NCI-H2029 treated with DMSO at 0.1 percent for 48 hours (cell line): ENCODE results near the gene TNK2.
"Not testable (repeated sequence)": the region's sequence is repeated elsewhere in the genome, so short reads cannot be mapped to it uniquely, and the experiment has no call there.

ENCODE experiments used
- DNase-seq: peaks from one replicate; lab custom pipeline; 2025; lab: John Stamatoyannopoulos, UW

TNK2 gene

DNA sequence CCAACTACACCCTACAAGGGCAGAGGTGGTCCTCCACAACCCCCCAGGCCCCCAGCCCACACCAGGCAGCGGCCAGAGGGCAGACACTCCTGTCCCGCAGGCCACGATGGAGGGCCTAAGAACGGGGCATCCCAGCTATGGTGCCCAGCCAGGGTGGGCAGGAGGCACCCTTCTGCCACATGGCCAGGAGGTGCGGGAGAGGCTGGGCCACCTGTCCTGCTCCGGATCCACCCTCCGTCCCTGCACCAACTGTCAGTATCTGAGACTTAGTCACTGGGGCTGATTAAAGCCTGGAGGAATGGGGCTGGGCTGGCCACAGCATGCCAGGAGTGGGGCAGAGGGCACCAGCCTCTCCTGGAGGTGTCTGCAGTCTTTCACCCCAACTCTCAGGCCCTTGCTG lies 37.9 kb downstream of the TNK2 start:
- no peak for DNase-seq

DNA sequence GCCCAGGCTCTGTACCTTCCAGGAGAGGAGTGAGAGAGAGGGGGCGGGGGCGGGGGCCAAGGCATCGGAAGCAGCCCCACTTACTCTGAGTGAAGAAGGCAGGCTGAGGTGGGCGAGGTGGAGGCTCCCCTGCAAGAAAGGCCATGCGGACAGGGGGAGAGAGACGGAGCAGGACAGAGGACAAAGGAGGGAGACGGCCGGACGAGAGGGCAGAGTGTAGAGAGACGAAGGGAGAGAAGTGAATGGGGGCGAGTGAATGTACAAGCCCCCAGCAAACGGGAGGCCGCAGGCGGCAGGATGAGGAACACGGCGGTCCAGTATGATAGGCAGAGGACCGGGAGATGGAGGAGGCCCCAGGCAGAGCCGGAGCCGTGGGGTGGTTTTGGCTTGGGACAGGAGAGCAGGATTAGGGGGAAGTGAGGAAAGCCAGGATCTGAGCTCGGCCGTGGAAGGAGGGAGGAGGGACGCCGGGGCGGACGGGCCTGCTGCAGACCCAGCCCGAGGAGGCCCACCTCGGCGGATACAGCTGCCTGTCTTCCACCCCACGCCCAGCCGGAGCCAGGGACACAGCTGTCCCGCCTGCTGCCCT lies 38.8 kb downstream of the TNK2 start:
- DNase-seq, result no peak

DNA sequence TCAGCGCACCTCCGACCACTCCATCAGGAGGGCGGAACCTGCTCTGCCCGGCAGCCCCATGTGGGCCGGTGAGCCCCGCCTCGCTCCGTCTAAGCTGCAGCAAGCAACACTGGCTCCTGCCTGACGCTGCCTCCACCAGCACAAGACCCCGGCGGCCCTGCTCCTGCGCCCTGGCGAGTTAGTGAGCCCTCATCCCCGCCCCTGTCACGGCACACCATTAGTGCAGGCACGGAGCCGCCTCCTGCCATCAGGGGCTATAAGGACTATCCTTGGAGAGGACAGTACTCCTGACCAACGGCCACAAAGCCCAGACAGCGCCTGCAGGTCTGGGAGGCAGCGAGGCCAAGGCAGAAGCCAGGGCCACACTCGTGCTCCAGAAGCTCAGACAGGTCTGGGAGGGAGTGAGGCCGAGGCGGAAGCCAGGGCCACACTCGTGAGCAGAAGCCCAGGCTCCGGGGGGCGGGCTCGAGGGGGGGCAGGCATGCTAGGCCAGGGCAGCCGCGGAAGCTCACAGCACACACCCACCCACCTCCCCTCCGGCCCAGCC lies 39.4 kb downstream of the TNK2 start:
- no peak for DNase-seq

DNA sequence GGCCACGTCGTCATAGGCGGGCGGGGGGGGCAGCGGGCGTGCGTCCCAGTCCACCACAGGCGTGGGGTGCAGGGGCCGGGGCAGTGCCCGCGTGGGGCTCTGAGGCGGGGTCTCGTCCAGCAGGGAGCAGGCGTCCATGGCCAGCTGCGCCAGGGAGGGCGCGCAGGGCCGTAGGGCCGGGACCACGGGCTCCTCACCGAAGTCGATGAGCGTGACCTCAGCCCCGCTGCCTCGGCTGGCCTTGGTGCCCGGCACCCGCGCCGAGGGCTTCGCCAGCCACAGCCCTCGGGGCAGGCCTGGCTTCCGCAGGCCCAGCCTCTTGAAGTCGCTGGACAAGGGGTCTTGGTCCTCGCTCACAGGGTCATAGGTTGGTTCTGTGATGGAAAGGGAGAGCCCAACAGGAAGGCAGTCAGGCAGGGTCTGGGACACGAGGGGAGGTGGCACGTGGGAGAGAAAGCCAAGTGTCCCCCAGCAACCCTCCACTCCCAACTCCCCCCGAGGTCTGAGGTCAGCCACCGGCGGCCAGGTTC lies 40.0 kb downstream of the TNK2 start:
- no peak for DNase-seq

DNA sequence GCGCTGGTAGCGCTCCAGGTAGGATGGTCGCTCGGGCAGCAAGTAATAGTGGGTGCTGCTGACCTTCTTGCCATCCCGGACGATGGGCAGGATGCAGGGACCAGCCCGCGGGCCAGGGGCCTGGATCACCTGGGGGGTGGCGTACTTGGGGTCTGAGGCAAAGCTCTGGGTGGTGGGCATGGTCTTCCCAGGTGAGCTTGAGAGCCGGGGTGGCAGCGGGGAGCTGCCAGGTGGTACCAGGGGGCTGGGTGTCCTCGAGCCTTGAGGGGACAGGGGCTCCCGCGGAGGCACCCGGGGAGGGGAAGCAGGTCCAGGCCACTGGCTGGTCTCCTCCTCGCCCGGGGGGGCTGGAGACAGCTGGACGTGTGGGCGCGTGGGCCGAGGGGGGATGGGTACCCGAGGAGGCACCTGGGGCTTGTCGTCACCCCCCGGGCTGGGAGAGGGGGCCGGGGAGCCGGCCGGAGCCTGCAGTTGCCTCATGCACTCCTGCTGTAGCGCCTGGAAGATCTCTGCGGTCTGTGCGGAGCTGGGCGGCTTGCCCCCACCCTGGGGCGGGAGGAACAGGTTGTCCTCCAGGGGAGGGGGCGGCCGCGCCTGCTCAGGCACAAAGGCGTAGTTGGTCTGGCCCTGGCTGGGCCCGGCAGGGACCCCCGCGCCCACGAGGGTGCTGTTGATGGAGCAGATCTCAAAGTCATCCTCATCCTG lies 40.6 kb downstream of the TNK2 start:
- no peak for DNase-seq

DNA sequence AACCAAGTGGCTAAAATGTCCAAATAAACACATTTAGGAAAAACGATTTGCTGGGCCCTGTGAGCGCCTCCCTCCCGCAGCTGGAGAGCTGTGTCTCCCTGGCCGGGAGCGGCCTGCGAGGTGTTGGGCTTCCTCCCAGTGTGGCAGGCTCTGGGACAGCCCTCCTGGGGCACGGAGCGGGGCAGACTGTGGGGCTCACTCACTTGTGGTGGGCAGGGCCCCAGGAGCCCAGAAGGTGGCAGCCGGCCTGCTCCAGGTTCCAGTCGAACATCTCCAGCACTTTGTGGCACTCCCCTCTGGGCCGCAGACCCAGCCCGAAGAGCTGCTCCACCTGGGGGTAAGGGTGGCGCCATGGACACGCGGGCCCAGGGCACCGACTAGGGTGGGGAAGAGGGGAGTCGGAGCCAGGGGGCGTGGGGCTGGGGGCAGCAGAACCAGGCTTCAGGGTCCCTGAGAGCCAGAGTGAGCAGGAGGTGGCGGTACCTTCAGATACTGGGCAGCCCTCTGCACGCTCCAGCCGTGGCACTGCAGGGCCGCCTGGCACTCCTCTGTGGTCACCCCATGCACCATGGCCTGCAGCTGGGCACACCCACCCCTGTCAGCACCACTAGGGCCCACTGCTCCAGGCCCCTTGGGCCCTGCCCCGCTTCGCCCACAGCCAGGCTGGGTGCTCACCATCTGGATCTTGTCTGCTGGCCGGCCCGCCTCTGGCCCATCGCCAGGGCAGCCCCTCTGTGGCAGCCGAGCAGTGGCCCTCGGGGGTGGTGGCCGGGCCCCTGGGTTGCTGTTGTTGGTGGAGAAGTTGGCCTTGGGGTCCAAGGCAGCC lies 41.5 kb downstream of the TNK2 start:
- no peak for DNase-seq

DNA sequence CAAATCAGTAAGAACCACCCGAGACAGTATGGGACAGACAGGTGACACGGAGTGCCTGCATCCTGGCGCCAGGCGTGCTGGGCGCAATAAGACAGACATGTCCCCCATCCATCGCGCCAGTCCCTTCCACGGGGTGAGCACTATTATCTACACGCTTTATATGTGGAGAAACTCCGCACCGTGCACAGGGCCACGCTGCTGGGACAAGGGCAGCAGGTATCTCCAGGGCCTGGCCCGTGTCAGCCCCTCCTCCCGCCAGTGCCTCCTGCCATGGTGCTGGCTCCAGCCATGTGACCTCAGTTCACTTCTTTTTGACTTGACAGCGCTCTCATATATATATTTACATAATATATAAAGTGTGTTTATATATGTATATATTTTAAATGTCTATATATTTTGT lies 42.6 kb downstream of the TNK2 start:
- no peak for DNase-seq

DNA sequence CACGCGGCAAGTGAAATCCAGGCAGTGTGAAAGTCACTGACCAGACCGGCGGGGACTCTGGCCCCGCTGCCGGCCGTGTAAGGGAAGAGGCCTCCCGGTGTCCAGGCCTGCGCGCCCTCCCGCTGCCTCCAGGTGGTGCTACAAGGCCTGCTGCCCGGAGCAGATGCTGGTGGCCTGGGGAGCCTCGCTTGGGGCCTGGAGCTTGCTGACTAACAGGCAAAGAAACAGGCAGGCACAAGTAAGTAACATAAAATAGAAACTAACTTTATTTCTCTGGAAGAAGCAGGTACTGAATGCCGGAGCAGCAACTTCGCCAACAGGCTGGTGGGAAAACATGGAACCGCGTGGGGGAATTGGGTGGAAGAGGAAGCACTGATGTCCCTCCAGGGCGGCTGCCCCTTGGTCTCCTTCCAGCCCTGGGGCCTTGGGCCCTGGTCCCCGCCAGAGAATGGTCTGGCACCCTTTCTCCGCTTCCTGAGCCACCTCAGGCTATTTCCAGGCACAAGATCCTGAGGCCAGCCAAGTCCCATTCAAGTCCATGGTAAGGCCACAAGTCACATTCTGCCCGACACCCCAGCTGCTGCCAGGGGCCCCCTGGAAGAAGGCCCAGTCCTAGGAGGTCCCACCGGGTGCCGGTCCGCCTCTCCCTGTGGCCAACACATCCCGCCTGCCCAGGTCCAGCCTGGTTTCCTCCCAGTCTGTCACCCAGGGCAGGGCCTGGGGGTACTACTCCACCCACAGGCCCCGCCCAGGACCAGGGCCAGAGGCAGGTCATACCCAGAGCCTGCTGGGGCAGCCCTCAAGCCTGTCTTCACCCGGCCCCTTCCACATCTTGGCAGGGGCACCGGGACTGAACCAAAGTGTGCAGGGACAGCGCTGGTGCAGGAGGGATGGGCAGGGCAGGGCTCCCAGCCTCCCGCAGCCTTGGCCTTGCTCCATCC lies 45.0 kb downstream of the TNK2 start:
- no peak for DNase-seq

DNA sequence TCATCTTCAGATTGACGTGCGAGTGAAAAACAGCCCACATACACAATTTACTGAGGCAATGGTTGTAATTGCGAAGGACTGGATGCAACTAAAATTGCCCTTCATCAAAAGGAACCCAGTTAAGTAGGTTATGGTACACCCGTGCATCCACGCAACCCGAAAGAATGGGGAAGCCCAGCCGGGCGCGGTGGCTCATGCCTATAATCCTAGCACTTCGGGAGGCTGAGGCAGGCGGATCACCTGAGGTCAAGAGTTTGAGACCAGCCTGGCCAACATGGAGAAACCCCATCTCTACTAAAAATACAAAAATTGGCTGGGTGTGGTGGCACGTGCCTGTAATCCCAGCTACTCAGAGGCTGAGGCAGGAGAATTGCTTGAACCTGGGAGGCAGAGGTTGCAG lies 46.0 kb downstream of the TNK2 start:
- DNase-seq, result not testable (repeated sequence)

DNA sequence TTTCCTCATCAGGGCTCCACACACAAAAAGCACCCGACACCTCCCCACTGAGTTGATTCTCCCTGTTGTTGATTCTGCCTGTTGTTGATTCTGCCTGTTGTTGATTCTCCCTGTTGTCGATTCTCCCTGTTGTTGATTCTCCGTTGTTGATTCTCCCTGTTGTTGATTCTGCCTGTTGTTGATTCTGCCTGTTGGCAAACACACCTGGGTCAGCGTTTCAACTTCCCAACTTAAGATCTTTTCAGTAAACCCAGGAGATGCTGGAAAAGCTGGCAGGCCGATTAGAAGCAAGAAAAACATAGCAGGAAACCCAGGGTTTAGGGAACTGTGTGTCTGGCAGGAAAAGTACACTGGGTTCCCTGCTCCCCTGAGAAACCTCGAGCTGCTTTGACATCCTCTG lies 47.9 kb downstream of the TNK2 start:
- no peak for DNase-seq

DNA sequence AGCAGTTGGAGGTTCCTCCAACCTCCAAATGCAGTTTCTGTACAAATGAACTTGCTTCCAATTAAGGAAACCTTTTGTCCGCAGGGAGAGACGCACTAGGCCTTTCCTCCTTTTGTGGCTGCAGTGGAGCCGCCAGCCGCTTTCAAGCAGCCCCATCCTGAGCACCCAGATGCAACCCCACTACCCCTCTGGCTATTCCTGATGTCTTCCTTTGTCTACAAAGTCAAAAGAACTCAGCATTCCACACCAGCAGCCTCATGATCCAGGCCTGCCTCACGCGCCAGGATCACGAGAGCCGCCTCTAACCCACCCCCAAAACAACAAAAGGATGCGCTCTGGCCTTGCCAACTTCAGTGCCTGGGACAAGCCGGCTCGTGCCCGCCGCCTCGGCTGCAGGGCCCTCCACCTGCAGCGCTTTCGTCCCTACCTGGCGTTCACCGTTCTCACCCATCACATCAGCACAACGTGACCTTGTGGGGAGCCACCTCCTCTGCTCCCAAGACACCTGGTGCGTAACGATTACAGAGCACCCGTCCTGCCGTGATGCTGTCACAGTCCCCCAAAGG lies 48.4 kb downstream of the TNK2 start:
- no peak for DNase-seq

DNA sequence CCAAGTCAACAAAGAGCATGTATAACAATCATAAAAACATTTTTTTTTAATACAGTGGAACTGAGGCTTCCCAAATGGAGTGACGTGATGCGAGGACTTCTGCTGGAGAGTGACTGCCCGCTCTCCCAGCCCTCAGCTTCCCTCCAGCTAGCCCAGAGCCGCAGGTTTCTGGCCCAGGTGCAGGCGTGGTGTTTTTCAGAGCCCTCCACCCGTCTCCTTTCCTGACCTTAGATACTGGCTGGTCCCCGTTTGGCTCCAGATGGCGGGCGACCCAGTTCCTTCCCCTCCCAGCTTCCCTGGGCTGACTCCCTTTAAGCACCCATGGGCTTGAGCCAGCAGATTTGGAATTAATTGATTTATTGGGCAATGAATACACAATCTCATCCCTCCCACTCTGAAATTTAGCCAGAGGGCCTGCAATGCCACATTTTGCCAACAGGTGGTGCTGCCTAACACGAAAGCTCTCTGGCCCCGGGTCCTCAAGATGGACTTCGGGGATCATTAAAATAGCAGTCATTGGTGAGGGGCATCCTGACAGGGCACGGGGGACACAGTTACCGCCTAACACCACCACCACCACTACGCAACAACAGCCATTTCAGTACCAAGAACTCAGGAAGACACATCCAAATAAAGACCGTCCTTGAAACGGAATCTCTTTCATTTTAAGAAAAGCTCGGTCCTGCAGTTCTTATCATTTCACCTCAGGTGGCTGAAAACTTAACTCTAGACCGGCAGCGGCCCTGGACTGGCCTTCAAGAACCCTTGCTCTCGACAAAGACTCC lies 49.1 kb downstream of the TNK2 start:
- peak; percentile 20 for DNase-seq

DNA sequence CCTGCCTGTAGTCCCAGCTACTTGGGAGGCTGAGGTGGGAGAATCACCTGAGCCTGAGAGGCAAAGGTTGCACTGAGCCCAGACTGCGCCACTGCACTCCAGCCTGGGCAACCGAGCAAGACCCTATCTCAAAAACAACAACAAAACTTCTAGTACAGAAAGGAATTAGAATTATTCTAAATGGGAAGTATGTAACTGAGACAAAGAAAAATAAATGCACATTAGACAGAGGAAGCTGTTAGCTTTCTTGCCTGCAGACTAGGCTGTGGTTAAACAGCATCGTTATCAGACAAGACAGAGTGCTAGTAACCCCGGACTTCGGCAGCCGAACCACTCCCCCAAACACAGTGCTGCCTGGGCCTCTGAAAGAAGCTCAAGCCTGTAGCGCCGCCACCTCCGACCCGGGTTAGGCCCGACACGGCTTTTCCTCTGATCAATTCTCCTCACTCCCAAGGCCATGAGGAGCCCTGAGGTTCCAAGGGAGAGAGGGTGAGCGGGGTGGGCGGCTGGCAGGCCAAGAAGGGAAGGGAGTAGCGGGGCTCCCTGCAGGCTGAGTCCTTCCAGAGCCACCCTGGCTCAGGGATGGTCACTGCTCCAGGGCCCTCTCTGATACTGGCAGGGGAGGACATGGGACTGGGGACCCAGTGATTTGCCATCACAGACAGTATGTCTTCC lies 51.8 kb downstream of the TNK2 start:
- DNase-seq, result no peak

DNA sequence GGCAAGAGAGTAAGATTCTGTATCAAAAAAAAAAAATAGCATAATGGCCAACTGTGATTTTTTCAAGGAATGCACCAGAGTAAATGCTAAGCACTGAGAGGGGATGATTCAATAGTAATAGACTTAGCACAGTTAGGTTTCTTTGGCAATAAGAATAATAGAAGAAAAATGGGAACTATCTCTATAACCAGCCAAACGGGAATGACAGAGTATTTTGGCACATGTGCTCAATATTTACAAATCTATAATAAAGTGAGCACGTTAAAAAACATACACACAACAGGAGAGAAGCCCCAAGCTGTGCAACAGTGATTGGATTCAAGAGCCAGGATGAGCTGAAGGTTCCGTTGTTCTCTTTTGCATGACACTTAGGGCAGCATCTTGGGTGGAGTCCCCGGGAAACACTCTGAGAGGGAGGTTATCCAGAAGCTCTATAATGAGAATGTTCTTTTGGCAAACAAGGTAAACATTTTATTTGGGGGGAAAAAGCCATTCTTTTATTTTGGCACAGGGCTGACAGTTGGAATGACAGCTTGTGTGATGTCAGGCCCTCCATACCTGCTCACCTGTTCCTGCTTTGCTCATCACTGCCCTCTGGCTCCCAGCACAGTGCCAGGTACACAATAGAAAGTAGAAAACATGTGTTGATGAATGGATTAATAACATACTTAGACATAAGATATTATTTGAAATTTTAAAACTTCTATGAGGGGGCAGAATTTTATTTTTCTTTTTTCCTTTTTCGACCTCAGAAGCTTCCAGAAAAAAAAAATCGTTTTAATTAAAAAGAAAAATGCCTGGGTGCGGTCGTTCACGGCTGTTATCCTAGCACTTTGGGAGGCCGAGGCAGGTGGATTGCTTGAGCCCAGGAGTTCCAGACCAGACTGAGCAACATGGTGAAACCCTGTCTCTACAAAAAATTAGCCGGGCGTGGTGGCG lies 52.6 kb downstream of the TNK2 start:
- DNase-seq, result no peak

DNA sequence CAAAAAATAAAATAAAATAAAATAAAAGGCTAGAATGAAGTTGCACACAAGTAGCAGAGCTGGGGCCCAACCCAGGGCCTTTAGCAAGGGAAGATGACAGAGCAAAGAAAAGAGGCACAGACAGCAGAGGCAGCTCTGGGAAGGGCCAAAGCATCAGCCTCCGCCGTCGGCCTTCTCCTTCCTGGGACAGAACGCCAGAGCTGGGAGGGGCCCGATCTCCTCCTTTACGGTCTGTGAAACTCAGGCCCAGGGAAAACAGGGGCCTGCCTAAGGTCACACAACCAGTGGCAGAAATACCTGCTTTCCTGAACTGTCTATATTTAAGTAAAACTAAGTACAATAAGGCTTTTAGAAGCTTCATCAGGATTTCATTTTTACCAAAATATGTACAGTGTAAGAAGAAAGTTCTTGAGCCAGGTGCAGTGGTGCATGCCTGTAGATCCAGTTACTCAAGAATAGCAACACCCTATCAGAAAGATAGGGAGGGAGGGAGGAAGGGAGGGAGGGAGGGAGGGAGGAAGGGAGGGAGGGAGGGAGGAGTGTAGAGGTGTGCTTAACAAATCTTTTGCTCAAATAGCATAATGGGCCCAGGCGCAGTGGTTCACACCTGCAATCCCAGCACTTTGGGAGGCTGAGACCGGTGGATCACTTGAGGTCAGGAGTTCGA lies 53.6 kb downstream of the TNK2 start:
- DNase-seq, result no peak

DNA sequence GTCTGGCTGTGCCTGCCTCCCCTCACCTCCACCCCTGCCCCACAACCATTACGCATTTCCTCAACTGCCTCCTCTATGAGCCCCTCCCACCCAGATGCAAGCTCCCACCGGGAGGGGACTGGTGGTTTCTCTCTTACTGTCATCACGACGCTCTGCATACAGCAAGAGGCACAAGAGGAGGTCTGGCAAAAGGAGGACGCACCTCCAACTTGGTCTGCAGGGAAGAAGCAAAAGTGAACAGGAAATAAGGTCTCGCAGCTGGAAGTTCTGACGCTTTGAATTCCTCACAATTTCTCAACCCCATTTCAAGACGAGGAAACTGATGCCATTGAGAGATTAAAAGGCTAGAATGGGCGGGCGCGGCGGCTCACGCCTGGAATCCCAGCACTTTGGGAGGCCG lies 54.4 kb downstream of the TNK2 start:
- DNase-seq, result no peak

DNA sequence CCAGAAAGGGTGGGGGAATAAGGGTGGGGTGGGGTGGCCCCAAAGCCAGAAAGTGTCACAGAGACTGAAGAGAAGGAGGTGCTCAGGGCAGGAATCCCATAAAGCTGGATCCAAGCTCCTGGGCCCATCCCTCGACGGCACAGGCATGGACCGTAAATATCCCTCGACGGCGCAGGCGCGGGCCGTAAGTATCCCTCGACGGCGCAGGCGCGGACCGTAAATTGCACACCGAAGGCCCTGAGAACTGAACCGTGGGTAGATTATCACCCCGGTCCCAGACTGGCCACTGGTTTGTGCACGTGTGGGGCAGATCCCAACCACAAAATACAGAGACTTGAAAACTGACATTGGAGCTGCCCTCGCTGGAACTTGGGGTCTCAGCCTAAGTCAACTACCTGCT lies 55.3 kb downstream of the TNK2 start:
- no peak for DNase-seq
